HG03521 (cell line): ENCODE measurements around the gene THBS1.

Experiments
- ATAC-seq: cut with Tn5 transposase; IDR thresholded peaks from one replicate; pipeline ENCODE4 v1.9.1; 2021; ENCODE audit warnings: mild to moderate bottlenecking, moderate library complexity; ENCODE audit not compliant: unreplicated experiment

The THBS1 gene

GRCh38 chr15:39580485-39581241 is at the start of gene THBS1:
THBS1 (plus strand) TSS chr15:39581079; CDS start chr15:39581858, 779 bp downstream.
- ATAC-seq: no peak

- no peak for ATAC-seq
These were observed 45.9 kb upstream of the THBS1 start for GRCh38 chr15:39534996-39535395.

- no peak for ATAC-seq
These were observed 45.4 kb upstream of the THBS1 start for GRCh38 chr15:39535466-39535865.

- no peak for ATAC-seq
These were observed 41.9 kb upstream of the THBS1 start for GRCh38 chr15:39538936-39539335.

- no peak for ATAC-seq
These were observed 41.4 kb upstream of the THBS1 start for GRCh38 chr15:39539466-39539865.

- no peak for ATAC-seq
These were observed 40.8 kb upstream of the THBS1 start for GRCh38 chr15:39539973-39540558.

- no peak for ATAC-seq
These were observed 38.4 kb upstream of the THBS1 start for GRCh38 chr15:39542385-39543065.

GRCh38 chr15:39543651-39544050 is 37.2 kb upstream of the THBS1 start:
- no peak for ATAC-seq

GRCh38 chr15:39546842-39547241 is 34.0 kb upstream of the THBS1 start:
- ATAC-seq: no peak

GRCh38 chr15:39548561-39548960 is 32.3 kb upstream of the THBS1 start:
- ATAC-seq: no peak

GRCh38 chr15:39549912-39550311 is 31.0 kb upstream of the THBS1 start:
- no peak for ATAC-seq

- no peak for ATAC-seq
These were observed 29.4 kb upstream of the THBS1 start for GRCh38 chr15:39551476-39551875.

- ATAC-seq: no peak
These were observed 28.3 kb upstream of the THBS1 start for GRCh38 chr15:39552556-39552955.

- ATAC-seq: no peak
These were observed 26.8 kb upstream of the THBS1 start for GRCh38 chr15:39553947-39554693.

GRCh38 chr15:39554746-39555387 is 26.0 kb upstream of the THBS1 start:
- ATAC-seq: no peak

- ATAC-seq: no peak
These were observed 25.0 kb upstream of the THBS1 start for GRCh38 chr15:39555885-39556284.

GRCh38 chr15:39556461-39556860 is 24.4 kb upstream of the THBS1 start:
- ATAC-seq: no peak

- ATAC-seq: no peak
These were observed 22.5 kb upstream of the THBS1 start for GRCh38 chr15:39558421-39558820.

- ATAC-seq: no peak
These were observed 15.8 kb upstream of the THBS1 start for GRCh38 chr15:39564972-39565665.

GRCh38 chr15:39565851-39566250 is 15.0 kb upstream of the THBS1 start:
- ATAC-seq: no peak
